Ishikawa (cell line): ENCODE data around the gene HMGXB3.

Experiments
- CEBPB ChIP-seq: IDR thresholded peaks from 2 replicates; pipeline ENCODE4 v1.6.1; 2012
- CREB1 ChIP-seq: IDR thresholded peaks from 2 replicates; pipeline ENCODE4 v1.6.1; 2012; ENCODE audit warnings: low read depth
- EGR1 ChIP-seq: IDR thresholded peaks from 2 replicates; pipeline ENCODE4 v1.6.1; 2012
- EP300 ChIP-seq: IDR thresholded peaks from 2 replicates; pipeline ENCODE4 v1.6.1; 2012; ENCODE audit warnings: borderline replicate concordance
- FOXM1 ChIP-seq: IDR thresholded peaks from 2 replicates; pipeline ENCODE4 v1.6.1; 2012; ENCODE audit warnings: low read depth, borderline replicate concordance
- NFIC ChIP-seq: IDR thresholded peaks from 2 replicates; pipeline ENCODE4 v1.6.1; 2012
- RAD21 ChIP-seq: IDR thresholded peaks from 2 replicates; pipeline ENCODE4 v1.6.1; 2012; ENCODE audit warnings: low read depth
- TCF12 ChIP-seq: IDR thresholded peaks from 2 replicates; pipeline ENCODE4 v1.6.1; 2012; ENCODE audit warnings: low read depth
- YY1 ChIP-seq: IDR thresholded peaks from 2 replicates; pipeline ENCODE4 v1.6.1; 2012; ENCODE audit warnings: low read depth
- TF ChIP-seq, protein P1 (sequence below): IDR thresholded peaks from 2 replicates; pipeline ENCODE4 v1.6.1; 2012; ENCODE audit warnings: low read depth, mild to moderate bottlenecking
- TF ChIP-seq, protein P2 (sequence below): IDR thresholded peaks from 2 replicates; pipeline ENCODE4 v1.6.1; 2012

- TF ChIP-seq YY1: no peak
- no peak for TF ChIP-seq EP300
- no peak for TF ChIP-seq CREB1
- TF ChIP-seq, protein P1, sequence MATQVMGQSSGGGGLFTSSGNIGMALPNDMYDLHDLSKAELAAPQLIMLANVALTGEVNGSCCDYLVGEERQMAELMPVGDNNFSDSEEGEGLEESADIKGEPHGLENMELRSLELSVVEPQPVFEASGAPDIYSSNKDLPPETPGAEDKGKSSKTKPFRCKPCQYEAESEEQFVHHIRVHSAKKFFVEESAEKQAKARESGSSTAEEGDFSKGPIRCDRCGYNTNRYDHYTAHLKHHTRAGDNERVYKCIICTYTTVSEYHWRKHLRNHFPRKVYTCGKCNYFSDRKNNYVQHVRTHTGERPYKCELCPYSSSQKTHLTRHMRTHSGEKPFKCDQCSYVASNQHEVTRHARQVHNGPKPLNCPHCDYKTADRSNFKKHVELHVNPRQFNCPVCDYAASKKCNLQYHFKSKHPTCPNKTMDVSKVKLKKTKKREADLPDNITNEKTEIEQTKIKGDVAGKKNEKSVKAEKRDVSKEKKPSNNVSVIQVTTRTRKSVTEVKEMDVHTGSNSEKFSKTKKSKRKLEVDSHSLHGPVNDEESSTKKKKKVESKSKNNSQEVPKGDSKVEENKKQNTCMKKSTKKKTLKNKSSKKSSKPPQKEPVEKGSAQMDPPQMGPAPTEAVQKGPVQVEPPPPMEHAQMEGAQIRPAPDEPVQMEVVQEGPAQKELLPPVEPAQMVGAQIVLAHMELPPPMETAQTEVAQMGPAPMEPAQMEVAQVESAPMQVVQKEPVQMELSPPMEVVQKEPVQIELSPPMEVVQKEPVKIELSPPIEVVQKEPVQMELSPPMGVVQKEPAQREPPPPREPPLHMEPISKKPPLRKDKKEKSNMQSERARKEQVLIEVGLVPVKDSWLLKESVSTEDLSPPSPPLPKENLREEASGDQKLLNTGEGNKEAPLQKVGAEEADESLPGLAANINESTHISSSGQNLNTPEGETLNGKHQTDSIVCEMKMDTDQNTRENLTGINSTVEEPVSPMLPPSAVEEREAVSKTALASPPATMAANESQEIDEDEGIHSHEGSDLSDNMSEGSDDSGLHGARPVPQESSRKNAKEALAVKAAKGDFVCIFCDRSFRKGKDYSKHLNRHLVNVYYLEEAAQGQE: no peak
- TF ChIP-seq CEBPB: no peak
- TF ChIP-seq FOXM1: no peak
- TF ChIP-seq NFIC: no peak
- TF ChIP-seq TCF12: no peak
- no peak for TF ChIP-seq RAD21
- no peak for TF ChIP-seq EGR1
- TF ChIP-seq, protein P2, sequence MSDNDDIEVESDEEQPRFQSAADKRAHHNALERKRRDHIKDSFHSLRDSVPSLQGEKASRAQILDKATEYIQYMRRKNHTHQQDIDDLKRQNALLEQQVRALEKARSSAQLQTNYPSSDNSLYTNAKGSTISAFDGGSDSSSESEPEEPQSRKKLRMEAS: no peak
These were observed 13.9 kb downstream of the HMGXB3 start for GRCh38 chr5:150014456-150014855.
